ENCODE measurements around the gene PRICKLE4.

The PRICKLE4 gene

GRCh38 chr6:41744236-41744787 is 36.3 kb upstream of the PRICKLE4 start:
- DNase-seq (ENCODE audit: low read depth, low spot score) = no peak
- ChIA-PET CTCF (no interaction called here), POLR2A (no interaction called here)
- TF ChIP-seq CTCF (IDR thresholded peaks at IDR 0.05; ENCODE audit: insufficient read depth, low read length, missing control alignments) = no peak
- no peak overlapping the region for H3K4me3 ChIP-seq (ENCODE audit: low read depth, low read length)

- TF ChIP-seq CTCF (IDR thresholded peaks at IDR 0.05; ENCODE audit: insufficient read depth, low read length, missing control alignments) = no peak
- no peak for DNase-seq (ENCODE audit: low read depth, low spot score)
- ChIA-PET CTCF (interaction anchor here (0.9 kb wide), 1 partner anchor 11 kb away, joined by 3 read pairs; no protein-coding TSS in a partner anchor), POLR2A (no interaction called here)
- H3K4me3 ChIP-seq (ENCODE audit: low read depth, low read length) = no peak overlapping the region
These were observed 34.5 kb upstream of the PRICKLE4 start for GRCh38 chr6:41746107-41746506.

- no peak within 1 kb of the TSS for H3K4me3 ChIP-seq (ENCODE audit: low read depth, low read length)
- ChIA-PET CTCF (interaction anchor here (0.7 to 2.4 kb wide), 3 partner anchors 12 to 297 kb away, joined by 3 to 14 read pairs (median 5); partner anchors contain the start of gene TFEB), POLR2A (no interaction called here)
- no peak for TF ChIP-seq CTCF (IDR thresholded peaks at IDR 0.05; ENCODE audit: insufficient read depth, low read length, missing control alignments)
- no peak for DNase-seq (ENCODE audit: low read depth, low spot score)
These were observed 33.1 kb upstream of the PRICKLE4 start, which contains the start of gene PGC for GRCh38 chr6:41747256-41748101. PGC (minus strand) TSS chr6:41747397; CDS start chr6:41747334, 63 bp downstream.

- DNase-seq (ENCODE audit: low read depth, low spot score) = no peak
- H3K4me3 ChIP-seq (ENCODE audit: low read depth, low read length) = no peak overlapping the region
- POLR2A ChIA-PET = no interaction called here
- CTCF ChIA-PET = interaction anchor here (0.7 to 2.4 kb wide), 2 partner anchors 12 to 296 kb away, joined by 5 to 14 read pairs; partner anchors contain the start of gene TFEB
- TF ChIP-seq CTCF (IDR thresholded peaks at IDR 0.05; ENCODE audit: insufficient read depth, low read length, missing control alignments) = no peak
These were observed 32.5 kb upstream of the PRICKLE4 start for GRCh38 chr6:41748102-41748477.

GRCh38 chr6:41748542-41748941 is 32.0 kb upstream of the PRICKLE4 start:
- no peak for TF ChIP-seq CTCF (IDR thresholded peaks at IDR 0.05; ENCODE audit: insufficient read depth, low read length, missing control alignments)
- no peak overlapping the region for H3K4me3 ChIP-seq (ENCODE audit: low read depth, low read length)
- DNase-seq (ENCODE audit: low read depth, low spot score) = no peak
- CTCF ChIA-PET = interaction anchor here (0.7 to 2.4 kb wide), 2 partner anchors 13 to 296 kb away, joined by 5 to 14 read pairs; partner anchors contain the start of gene TFEB
- POLR2A ChIA-PET = interaction anchor here (0.7 kb wide), 1 partner anchor 1295 kb away, joined by 5 read pairs; no protein-coding TSS in a partner anchor

GRCh38 chr6:41750374-41750773 is 30.2 kb upstream of the PRICKLE4 start:
- POLR2A ChIA-PET = no interaction called here
- CTCF ChIA-PET = interaction anchor here (1.0 to 1.6 kb wide), 2 partner anchors 11 to 25 kb away, joined by 3 to 6 read pairs; no protein-coding TSS in a partner anchor
- no peak for DNase-seq (ENCODE audit: low read depth, low spot score)
- TF ChIP-seq CTCF (IDR thresholded peaks at IDR 0.05; ENCODE audit: insufficient read depth, low read length, missing control alignments) = no peak
- no peak overlapping the region for H3K4me3 ChIP-seq (ENCODE audit: low read depth, low read length)

Measured in AG04449 (cell line).